DMS153 (cell line): Measurements from ENCODE around the gene CNTROB.

Source experiments
- DNase-seq: peaks from one replicate; lab custom pipeline; 2025; lab: John Stamatoyannopoulos, UW

Gene CNTROB

DNA sequence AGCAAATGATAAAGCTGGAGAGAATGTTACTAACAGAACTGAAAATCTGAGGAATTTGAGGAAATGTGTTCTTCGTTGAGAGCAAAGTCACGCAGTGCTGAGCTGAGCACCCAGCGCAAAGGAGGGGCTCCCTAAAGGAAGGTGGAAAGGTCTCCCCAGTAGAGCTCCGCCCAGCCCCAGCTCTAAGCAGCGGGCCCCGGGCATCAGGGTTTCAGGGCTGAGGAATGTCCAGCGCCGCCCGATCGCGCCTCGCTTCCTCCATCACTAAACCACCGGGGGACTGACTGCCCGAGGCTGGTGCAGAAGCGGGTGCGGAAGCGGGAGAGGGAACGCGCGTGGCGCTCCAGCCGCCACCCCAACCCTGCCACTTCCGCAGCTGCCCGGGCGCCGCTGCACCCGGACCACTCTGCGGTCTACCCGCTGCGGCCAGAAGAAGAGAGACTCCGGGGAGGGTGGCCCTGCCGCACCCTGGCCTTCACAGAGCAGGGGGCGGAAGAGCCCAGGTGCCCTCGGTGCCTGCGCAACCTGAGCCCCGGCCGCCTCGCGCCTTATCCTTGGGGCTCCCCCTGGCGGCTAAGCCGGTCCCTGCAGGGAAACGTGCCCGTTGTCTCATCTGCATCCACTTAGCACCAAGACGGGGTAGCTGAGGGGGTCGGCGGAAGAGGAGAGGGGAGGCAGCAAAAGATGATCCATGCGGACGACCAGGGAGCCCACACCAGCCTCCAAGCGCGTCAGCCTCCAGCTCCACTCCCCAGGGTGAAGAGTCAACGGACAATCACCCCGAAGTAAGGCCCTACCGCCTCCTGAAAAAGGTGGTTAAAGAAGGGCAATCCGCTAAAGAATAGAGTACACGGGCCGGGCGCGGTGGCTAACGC, 58.0 kb downstream of the CNTROB start:
- DNase-seq = peak; percentile 19

DNA sequence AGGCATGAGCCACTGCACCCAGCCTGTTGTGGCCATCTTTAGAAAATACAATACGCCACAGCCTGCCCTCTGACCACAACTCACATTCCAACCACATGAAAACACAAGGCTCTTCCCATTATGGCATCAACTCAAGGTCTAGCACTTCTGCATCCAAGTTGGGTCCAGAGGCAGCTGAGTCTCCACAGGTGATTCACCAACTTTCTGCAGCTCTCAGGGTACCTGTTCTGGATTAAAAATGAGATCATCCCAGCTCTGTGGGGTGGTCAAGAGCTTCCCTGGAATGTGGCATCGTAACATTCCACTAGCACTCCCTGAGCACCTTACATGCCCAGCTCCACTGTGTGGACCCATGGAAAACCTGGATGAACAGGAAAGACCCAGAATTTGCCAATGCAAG, 60.5 kb downstream of the CNTROB start:
- no peak for DNase-seq

DNA sequence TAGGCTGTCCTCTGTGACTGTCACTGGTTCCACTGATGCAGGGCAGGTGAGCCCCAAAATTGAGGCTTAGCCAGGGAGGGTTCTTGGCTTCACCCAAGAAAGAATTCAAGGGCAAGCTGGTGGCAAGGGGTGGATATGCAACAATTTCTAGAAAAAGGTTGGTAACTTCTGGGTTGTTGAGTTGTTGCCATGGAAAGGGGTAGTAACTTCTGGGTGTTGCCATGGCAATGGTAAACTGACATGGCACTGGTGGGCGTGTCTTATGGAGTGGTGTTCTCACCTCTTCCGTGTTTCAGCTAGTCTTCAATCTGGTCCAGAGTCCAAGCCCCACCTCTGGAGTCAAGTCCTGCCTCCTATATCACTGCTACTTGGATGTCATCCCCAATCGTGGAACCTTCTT, 60.9 kb downstream of the CNTROB start:
- no peak for DNase-seq

- DNase-seq = no peak
These were observed 62.1 kb downstream of the CNTROB start for GRCh38 chr17:7993972-7994589.

DNA sequence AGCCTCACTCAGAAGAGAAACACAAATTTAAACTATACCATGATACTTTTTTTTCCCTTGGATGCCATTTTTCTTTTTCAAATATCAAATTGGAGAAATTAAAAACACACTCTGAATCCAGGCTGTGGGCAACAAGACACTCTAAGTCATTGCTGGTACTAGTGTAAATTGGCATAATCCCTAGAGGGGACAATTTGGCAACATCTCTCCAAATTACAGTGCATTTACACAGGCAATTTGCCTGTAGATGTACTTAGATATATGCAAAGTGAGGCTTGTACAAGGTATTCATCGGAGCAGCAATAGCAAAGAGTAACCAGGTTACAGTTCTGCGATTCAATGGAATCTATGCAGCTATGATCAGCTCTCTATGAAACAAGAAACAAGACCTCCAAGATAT, 63.7 kb downstream of the CNTROB start:
- no peak for DNase-seq

- DNase-seq = no peak
These were observed 65.2 kb downstream of the CNTROB start for GRCh38 chr17:7997186-7997585.
